T47D (cell line): ENCODE results near the gene SPRN.
"Not testable (repeated sequence)": the region's sequence is repeated elsewhere in the genome, so short reads cannot be mapped to it uniquely, and the experiment has no call there.

Experiments
- DNase-seq, 2 experiments: peaks; one replicate each; pipeline versions ENCODE4 v3.0.0 to v3.0.0-alpha.2; 2011 to 2012; ENCODE audit warnings: low read depth in 1 of 2, low spot score in 1 of 2
- JUND ChIP-seq: IDR thresholded peaks from 2 replicates; pipeline ENCODE4 v1.6.1; 2012; ENCODE audit warnings: low read depth
- in situ Hi-C: cut with HindIII; loops from 2 replicates; pipeline ENCODE4 v1.10.0; 2016; ENCODE audit warnings: low sequenced_read_pairs, low pct_unique_long_range_greater_than_20kb

The SPRN gene

DNA sequence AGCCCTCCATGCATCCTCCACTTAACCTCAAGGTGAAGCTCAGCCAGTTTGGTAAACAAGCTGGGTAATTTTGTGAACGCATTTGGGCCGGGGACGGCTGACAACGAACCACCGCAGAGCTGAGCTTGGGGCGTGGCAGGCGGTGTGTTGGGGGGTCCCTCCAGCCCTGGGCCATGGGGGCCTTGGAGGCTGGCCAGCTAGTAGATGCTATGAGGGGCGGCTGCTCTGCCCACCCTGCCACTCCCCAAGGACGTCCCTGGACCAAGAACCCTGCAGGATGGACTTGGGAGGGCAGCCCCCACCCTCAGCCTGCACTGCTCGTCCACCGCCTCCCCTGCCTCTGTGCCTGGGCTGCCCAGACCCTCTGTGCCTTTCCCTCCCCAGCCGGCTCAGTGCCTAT lies 17.4 kb upstream of the SPRN start:
- TF ChIP-seq JUND, result no peak
- in situ Hi-C loops, result no loop called here
- DNase-seq, result no peak

DNA sequence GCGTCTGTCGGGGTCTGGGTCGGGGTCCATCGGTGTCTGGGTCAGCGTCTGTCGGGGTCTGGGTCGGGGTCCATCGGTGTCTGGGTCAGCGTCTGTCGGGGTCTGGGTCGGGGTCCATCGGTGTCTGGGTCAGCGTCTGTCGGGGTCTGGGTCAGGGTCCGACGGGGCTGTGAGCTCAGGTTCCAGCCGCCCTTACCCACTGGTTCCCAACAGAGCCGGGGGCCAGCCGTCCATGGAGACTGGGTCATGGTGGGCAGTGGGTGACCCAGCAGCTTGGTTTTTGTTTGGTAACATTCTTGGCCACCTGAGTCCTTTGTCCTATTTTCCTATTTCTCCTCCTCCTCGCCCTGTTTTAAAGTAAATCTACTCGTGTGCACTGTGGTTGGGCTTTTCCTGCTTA lies 16.9 kb upstream of the SPRN start:
- in situ Hi-C loops, DNase-seq: not testable (repeated sequence)

DNA sequence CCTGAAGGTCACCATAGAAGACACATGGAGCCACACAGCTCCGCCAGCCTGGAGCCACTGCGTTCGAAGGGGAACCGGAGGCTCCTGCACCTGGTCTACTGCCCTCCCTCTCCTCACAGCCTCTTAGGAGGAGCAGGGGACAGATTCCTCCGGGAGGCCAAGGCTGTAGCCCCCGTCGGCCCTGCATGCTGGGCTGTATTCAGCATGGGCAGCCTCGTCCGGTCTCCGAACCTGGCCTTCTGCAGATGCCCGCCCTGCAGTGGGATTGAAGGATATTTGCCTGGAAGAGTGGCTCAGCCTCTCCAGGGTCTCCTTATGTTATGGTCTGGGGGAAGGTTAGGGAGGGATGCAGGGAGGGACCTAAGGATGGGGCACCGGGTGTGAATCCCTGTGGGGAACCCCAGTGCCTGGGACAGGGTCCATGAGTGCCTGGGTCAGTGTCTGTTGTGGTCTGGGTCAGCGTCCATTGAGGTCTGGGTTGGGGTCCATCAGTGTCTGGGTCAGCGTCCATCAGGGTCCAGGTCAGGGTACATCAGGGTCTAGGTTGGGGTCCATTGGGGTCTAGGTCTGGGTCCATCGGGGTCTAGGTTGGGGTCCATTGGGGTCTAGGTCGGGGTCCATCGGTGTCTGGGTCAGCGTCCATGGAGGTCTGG lies 16.3 kb upstream of the SPRN start:
- no peak for TF ChIP-seq JUND
- no peak for DNase-seq
- in situ Hi-C loops, result no loop called here

DNA sequence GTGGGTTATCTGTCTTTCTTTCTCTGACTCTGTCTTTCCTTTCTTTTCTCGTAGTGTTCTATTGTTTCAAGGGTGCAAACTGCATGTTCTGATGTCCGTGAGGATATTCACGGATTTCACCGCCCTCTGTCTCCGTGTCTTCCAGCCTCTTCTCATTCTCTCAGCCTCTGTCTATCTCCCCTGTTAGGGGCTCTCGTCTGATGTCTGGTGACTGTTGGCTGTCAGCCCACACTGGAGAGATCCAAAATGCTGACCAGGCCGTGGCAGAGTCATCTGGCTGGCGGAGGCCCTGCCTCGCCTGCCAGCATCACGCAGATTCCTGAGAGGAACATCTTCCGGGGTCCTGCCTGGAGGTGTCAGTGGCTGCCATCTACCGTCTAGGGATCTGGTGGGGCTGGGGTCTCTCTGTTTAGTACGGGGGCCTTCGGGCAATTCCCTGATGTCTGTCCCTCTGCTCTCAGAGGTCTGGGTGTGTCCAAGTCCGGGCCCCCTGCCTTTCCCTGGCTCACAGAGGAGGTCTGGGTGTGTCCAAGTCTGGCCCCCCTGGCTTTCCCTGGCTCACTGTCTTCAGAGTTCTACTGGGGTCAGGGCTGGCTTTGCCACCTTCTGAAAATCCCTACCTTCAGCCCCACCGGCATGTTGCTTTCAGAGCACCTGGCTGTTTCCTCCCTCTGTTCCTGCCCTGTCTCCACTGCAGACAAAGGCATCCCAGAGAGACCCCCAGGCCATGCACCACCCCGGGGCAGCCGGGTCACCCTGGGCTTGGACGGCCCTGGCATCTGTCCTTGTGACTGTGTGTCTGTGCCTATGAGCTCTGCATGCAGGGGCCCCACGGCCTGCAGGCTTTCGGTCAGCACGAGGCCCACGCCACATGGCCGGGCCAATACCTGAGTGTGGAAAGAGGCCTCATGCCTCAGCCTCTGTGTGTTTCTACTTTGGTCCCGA lies 15.4 kb upstream of the SPRN start:
- no peak for TF ChIP-seq JUND
- DNase-seq, result no peak
- in situ Hi-C loops, result no loop called here

DNA sequence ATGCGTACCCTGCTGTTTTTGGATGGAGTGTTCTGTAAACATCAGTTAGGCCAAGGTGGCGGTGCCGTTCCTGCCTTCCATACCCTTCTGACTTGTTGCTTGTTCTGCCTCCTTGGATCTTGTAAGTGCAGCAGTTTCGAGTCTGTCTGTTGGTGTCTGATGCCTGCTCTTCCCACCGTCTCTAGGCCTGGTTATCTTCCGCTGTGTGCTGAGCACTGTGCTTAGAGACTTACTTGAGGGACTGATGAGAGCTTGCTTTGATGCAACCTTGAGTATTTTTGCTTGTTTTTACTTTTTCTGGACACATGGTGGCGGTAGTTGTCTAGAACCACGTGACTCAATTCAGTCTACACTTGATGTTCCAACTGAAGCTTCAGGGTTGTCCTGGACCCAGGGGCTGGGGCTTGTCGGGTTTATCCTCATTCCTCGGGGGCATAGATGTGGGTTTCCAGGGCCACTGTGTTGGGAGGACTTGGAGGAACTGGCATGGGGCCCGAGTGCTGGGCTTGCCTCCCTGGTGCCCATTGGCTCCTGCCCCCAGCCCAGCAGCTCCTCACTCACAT lies 14.4 kb upstream of the SPRN start:
- in situ Hi-C loops, result no loop called here
- no peak for TF ChIP-seq JUND
- peak in 1 of 2 experiments; percentile 63 for DNase-seq

DNA sequence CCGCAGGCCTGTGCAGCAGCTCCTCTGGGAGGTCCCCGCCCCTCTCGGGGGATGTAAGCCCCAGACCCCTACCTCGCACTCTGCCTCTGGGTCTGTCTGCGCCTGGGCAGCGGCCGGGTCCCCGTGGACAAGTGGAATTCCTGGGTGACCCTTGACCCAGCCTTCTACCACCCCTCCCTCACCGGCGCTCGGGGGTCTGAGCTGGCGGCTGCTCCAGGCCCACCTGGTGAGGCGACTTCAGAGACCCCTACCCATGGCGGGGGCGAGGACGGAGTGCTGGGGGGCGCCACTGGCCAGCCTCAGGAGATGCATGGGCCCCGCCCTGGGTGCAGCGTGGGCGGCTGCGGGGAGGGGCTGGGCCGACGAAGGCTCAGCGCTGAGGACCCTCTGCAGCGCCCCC lies 8.4 kb upstream of the SPRN start:
- in situ Hi-C loops, DNase-seq: not testable (repeated sequence)

DNA sequence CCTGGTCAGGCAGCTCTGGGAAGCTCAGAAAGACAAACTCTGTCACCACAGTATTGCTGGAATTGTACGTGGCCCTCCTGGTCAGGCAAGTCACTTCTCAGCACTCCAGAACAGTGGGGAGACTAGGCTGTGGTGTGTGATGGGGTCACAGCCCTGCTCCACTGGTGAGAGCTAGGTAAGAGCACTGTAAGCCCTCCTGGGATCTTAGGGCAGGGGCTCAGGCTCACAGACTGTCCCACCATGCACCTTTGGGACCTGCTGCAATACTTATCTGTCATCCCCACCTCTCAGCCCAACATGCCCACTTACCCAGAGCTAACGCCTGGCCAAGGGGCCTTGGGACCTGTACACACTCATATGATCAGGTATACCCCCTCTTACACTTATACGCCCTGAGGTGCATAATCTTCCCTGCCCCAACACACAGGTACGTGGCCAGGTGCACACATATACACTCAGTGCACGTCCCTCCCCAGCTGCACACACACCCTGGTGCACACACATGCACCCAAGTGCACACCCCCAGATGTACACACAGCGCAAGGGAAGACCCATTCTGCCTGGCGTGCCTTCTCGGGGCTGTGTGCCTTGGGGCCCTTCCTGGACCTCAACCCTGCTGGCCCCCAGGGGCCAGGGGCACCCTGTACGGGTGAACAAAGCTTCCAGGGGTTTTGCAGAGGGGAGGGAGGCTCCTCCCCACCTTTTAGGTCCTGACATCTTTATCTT lies 7.6 kb upstream of the SPRN start:
- DNase-seq, in situ Hi-C loops: not testable (repeated sequence)

DNA sequence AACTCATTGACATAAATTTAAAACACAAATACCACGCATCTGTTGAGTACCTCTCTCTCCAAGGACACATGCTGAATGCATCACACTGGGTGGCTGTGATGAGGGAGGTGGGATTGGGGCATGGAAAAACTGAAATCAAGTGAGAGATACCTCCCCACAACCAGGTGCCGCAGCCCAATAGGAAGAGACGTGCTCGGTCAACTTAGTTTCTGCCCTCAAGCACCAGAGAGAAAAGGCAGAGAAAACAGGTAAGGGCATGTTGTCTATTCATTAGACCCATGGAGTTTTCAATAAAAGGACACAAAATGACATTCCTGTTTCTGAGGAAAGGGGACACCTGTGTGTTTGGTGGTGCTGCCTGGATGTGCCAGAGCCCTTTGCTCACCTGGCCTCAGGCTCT lies 5.1 kb upstream of the SPRN start:
- DNase-seq, in situ Hi-C loops: not testable (repeated sequence)

DNA sequence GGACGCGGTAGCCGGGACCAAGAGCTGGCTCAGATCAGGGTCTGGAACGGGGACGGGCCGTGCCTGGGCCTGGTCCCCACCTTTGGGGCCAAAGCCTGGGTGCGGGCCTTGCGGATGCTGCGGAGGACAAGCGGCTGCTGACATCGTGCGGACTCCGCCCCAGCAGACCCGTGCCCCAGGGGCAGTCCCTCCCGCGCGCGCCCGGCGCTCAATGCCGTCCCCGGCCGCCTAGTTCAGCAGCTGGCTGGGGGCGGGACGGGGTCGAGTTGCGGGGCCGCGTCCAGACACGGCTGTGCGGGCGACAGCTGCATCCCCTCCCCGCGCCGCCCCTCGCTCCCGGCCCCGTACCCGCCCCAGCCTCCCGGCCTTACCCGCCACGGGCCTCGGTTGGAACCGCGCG lies 323 bp downstream of the SPRN start:
- in situ Hi-C loops, DNase-seq: not testable (repeated sequence)

DNA sequence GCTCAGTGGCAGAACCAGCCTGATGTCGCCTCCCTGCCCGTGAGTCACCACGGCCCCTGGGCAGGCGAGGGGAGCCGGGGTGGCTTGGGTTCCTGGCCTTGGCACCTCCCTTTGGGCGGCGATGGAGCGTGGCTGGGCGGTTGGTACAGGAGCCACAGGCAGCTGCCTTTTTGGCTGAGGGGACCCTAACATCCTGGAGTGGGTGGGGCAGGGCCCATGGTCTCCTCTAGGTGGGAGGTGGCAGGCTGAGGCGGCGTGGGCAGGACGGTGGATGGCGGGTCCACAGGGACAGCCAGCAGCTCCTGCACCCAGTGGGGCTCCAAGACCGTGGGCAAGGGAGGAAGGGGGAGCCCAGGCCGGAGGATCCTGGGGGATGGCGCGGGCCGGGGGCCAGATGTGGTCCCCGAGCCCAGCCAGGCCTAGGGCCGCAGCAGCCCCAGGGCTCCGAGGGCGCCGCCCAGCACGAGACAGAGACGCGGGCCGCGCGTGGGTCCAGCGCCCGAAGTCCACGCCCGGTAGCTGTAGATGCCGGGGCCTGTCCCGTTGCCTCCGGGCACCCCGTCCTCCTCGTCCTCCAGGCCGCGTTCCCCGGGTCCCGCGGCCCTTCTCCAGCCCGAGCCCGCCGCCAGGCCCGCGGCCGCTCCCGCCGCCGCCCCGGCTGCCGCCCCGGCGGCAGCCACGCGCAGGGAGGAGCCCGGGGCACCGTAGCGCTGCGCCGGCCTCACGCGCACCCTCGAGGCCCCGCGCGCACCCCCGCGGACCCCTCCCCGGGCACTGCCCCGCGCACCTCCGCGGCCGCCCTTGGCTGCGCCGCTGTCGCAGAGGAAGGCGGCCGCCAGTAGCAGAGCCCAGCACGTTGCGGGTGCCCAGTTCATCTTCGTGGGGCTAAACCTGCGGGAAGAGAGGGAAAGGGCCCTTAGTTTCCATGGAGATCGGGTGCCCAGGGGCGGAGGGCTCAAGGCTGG lies 1.3 kb downstream of the SPRN start:
- in situ Hi-C loops, result no loop called here
- DNase-seq, result no peak
- no peak for TF ChIP-seq JUND

DNA sequence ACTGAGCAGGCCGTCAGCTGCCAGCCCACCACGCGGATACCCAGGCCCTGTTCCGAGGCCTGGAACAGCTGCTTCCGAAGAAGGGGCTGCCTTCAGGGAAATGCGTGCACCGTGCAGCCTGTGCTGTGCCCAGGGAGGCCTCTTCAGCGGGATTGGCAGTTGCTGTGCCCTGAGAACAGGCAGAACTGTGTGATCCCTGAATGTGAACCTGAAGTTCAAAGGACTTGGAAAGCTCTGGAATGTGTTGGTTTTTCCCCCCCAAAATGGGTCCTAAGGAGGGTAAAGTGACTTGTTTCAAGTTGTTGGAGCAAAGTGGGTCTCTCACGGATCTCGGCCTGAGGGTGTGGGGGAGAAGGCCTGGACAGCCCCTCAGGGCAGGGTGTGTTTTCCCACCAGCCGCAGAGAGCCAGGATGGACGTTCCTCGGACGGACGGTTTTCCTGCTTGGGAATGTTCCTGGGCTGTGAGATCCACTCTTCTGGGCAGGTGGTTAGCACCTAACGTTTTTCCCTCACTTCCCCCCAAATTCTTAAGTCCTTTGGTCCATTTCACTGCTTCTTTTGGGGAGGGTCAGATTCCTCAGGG lies 2.1 kb downstream of the SPRN start:
- no peak for DNase-seq
- no peak for TF ChIP-seq JUND

More for the DNA sequence above, 2.1 kb downstream of the SPRN start:
- in situ Hi-C loops, result no loop called here
